ENCODE measurements around the gene COL4A4. TPM values are rescaled to one million over a fixed set of nuclear protein-coding genes. Genes with fewer than 3 reads are reported as not detected.

COL4A4 gene
- total RNA-seq = under 0.01 TPM in 1 of 2 replicates, not detected in the other

DNA sequence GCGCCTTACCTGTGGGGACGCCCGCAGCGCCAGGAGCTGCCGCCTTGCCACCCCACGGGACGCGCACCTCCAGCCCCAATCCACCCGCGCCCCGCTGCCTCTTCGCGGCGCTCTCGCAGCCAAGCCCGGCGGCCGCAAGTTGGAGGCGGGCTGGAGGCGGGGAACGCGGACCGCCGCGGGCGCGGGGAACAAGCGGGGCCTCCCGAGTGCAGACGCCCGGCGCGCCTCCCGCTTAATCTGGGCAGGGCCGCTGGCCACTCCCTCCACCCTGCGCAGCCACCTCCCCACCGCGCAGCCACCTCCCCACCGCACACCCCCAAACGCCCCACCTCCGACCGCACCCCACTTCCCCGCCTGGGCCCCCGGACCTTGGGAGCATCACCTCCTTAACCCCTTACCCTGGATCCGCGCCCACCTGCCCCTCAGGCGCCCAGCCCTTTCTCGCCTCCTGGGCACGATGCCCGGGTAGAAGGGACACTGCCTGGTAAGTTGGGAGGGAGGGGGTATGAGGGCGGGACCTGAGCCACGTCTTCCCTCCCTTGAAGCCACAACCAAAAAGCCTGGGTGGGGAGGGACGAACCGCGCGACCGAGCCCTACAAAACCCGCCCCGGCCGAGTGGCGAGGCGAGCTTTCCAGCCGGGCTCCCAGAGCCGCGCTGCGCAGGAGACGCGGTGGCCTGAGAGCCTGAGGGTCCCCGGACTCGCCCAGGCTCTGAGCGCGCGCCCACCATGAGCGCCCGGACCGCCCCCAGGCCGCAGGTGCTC is at the start of gene COL4A4, which contains the start of gene COL4A3:
Gene COL4A4, minus strand, starts transcription at position 208 of the 765 bp plus-strand sequence. CDS start 16,722 bp downstream, outside the sequence.
Gene COL4A3, plus strand, starts transcription at position 627 of the 765 bp plus-strand sequence. Its CDS starts 103 bp downstream, at position 730.

Other genes starting within 250 kb of the COL4A4 start
- not detected in 2 replicates for gene COL4A3, start 419 bp upstream of the COL4A4 start, total RNA-seq
- 23.5 and 48.5 TPM in 2 replicates for gene MFF, start 161.0 kb upstream of the COL4A4 start, total RNA-seq
- gene TM4SF20, start 215.1 kb upstream of the COL4A4 start, total RNA-seq = not detected in 2 replicates
- not detected in 2 replicates for gene SCYGR1, start 223.7 kb upstream of the COL4A4 start, total RNA-seq

All from bladder microvascular endothelial cell (primary cell).